HEK293T (cell line): ENCODE measurements around the gene MAPK8IP1.

Experiments
- BHLHE40 ChIP-seq: fragments of 450-650 bp; IDR thresholded peaks from 2 replicates; pipeline ENCODE4 v1.6.1; 2016; ENCODE audit warnings: mild to moderate bottlenecking, moderate library complexity, borderline replicate concordance
- FOXK2 ChIP-seq: fragments of 450-650 bp; IDR thresholded peaks from 2 replicates; pipeline ENCODE4 v1.6.1; 2016; ENCODE audit warnings: mild to moderate bottlenecking
- FOXM1 ChIP-seq: fragments of 450-650 bp; IDR thresholded peaks from 2 replicates; pipeline ENCODE4 v1.6.1; 2017; ENCODE audit warnings: mild to moderate bottlenecking, borderline replicate concordance
- TF ChIP-seq, protein P1 (sequence below): fragments of 450-650 bp; IDR thresholded peaks from 2 replicates; pipeline ENCODE4 v1.6.1; 2016

DNA sequence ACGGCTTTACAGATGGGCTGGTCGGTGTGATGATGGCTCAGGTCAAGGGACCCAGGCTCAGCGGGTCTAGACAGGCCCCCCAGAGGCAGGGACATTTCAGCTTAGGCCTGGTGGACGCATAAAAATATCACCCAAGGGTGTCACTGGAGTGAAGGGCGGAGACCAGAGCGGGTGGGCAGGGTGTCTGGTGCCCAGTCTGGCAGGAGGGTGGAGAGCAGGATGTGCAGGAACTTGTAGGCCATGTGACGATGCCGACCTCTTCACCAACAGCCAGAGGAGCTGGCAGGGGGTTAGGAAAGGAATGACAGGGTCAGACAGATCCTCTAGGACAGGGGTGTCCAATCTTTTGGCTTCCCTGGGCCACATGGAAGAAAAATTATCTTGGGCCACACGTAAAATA is 4.5 kb downstream of the MAPK8IP1 start:
- TF ChIP-seq, protein P1, sequence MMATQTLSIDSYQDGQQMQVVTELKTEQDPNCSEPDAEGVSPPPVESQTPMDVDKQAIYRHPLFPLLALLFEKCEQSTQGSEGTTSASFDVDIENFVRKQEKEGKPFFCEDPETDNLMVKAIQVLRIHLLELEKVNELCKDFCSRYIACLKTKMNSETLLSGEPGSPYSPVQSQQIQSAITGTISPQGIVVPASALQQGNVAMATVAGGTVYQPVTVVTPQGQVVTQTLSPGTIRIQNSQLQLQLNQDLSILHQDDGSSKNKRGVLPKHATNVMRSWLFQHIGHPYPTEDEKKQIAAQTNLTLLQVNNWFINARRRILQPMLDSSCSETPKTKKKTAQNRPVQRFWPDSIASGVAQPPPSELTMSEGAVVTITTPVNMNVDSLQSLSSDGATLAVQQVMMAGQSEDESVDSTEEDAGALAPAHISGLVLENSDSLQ, result no peak
- TF ChIP-seq FOXK2 (no peak), FOXM1 (no peak), BHLHE40 (no peak)
